Peyer's patch (tissue), 4 donors: Measurements from ENCODE around the gene NRXN3. TPM values are rescaled to one million over a fixed set of nuclear protein-coding genes. Genes with fewer than 3 reads are reported as not detected.

Experiments
- DNase-seq, 3 donors: peaks; one replicate each; pipeline ENCODE4 v3.0.0-alpha.2; 2017 to 2019
- H3K27ac ChIP-seq, 4 donors: fragments of 200-600 bp; sonication (generic); one replicate each; pipeline ENCODE4 v1.5.1; 2016 to 2019
- H3K27me3 ChIP-seq, 2 donors: fragments of 200-600 bp; sonication (generic); one replicate each; pipeline ENCODE4 v1.5.1; 2019
- H3K36me3 ChIP-seq, 3 donors: fragments of 200-600 bp; sonication (generic); one replicate each; pipeline ENCODE4 v1.5.1; 2016 to 2019
- H3K4me1 ChIP-seq, 4 donors: fragments of 200-600 bp; sonication (generic); one replicate each; pipeline ENCODE4 v1.5.1; 2016 to 2019
- H3K4me3 ChIP-seq, 4 donors: fragments of 200-600 bp; sonication (generic); 1 replicate in 3 of 4; 2 replicates in 1 of 4; pipeline ENCODE4 v1.5.1; 2016 to 2019; ENCODE audit warnings: mild to moderate bottlenecking in 1 of 4
- H3K9me3 ChIP-seq, 4 donors: fragments of 200-600 bp; sonication (generic); one replicate each; pipeline ENCODE4 v1.5.1; 2016 to 2019; ENCODE audit warnings: mild to moderate bottlenecking in 1 of 4
- CTCF ChIP-seq, 6 experiments: fragments of 450-650 bp in 4 of 6; fragments of 200-600 bp in 2 of 6; sonication (generic) in 1 of 6; IDR thresholded peaks; one replicate each; pipeline ENCODE4 v1.5.1; 2017 to 2019; ENCODE audit warnings: antibody characterized with exemption in 6 of 6, mild to moderate bottlenecking in 3 of 6, moderate library complexity in 1 of 6
- POLR2A ChIP-seq, 2 donors: fragments of 450-650 bp; IDR thresholded peaks; one replicate each; pipeline ENCODE4 v1.5.1; 2017; ENCODE audit warnings: antibody characterized with exemption in 2 of 2, mild to moderate bottlenecking in 2 of 2, moderate library complexity in 2 of 2
- total RNA-seq, 4 donors: library from RNA; depleted of rRNA; stranded (reverse); fragments of >200 nt; gene quantifications; one replicate each; pipeline ENCODE4 v1.1.0, GENCODE V29; 2016

Gene NRXN3
- total RNA-seq, 4 donors from 2014 or later = 1.6 to 10.2 (median 4.4) TPM

- Histone ChIP-seq H3K9me3 (no peaks in the 10 kb centered on the region), H3K27me3 (no peaks in the 10 kb centered on the region), H3K4me1 (no peaks in the 10 kb centered on the region), H3K27ac (no peak overlapping the region), H3K36me3 (no peaks in the 10 kb centered on the region), H3K4me3 (no peak overlapping the region)
- TF ChIP-seq CTCF (IDR thresholded peaks at IDR 0.05) (peak in 5 of 6 experiments; percentile 15 to 83 (median 77)), POLR2A (IDR thresholded peaks at IDR 0.05) (no peak)
- DNase-seq = peak in 1 of 3 donors; percentile 63
Observed at GRCh38 chr14:78598046-78598920, 428.1 kb downstream of the NRXN3 start.

GRCh38 chr14:78605025-78605762, 435.0 kb downstream of the NRXN3 start:
- TF ChIP-seq CTCF (IDR thresholded peaks at IDR 0.05) (no peak), POLR2A (IDR thresholded peaks at IDR 0.05) (no peak)
- no peak for DNase-seq
- no peaks in the 10 kb centered on the region for H3K4me1 ChIP-seq
- H3K4me3 ChIP-seq = no peak overlapping the region
- no peaks in the 10 kb centered on the region for H3K9me3 ChIP-seq
- no peak overlapping the region for H3K27ac ChIP-seq
- H3K27me3 ChIP-seq = no peaks in the 10 kb centered on the region
- no peaks in the 10 kb centered on the region for H3K36me3 ChIP-seq

GRCh38 chr14:78605897-78606500, 435.8 kb downstream of the NRXN3 start:
- TF ChIP-seq POLR2A (IDR thresholded peaks at IDR 0.05) = no peak
- no peak for TF ChIP-seq CTCF (IDR thresholded peaks at IDR 0.05)
- H3K4me1 ChIP-seq = no peaks in the 10 kb centered on the region
- H3K9me3 ChIP-seq = no peaks in the 10 kb centered on the region
- H3K27me3 ChIP-seq = no peaks in the 10 kb centered on the region
- no peak for DNase-seq
- H3K27ac ChIP-seq = no peak overlapping the region
- no peak overlapping the region for H3K4me3 ChIP-seq
- no peaks in the 10 kb centered on the region for H3K36me3 ChIP-seq

- DNase-seq = no peak
- no peaks in the 10 kb centered on the region for H3K27me3 ChIP-seq
- H3K27ac ChIP-seq = no peak overlapping the region
- H3K9me3 ChIP-seq = no peaks in the 10 kb centered on the region
- no peak overlapping the region for H3K4me3 ChIP-seq
- no peaks in the 10 kb centered on the region for H3K4me1 ChIP-seq
- no peaks in the 10 kb centered on the region for H3K36me3 ChIP-seq
- TF ChIP-seq CTCF (IDR thresholded peaks at IDR 0.05) = no peak
- TF ChIP-seq POLR2A (IDR thresholded peaks at IDR 0.05) = no peak
Observed at GRCh38 chr14:78608998-78609787, 439.0 kb downstream of the NRXN3 start.

GRCh38 chr14:78610994-78611393, 440.8 kb downstream of the NRXN3 start:
- no peak for DNase-seq
- Histone ChIP-seq H3K4me1 (no peaks in the 10 kb centered on the region), H3K9me3 (no peaks in the 10 kb centered on the region), H3K27ac (no peak overlapping the region), H3K36me3 (no peaks in the 10 kb centered on the region), H3K4me3 (no peak overlapping the region), H3K27me3 (no peaks in the 10 kb centered on the region)
- TF ChIP-seq POLR2A (IDR thresholded peaks at IDR 0.05) = no peak
- TF ChIP-seq CTCF (IDR thresholded peaks at IDR 0.05) = no peak
